Stimulated activated CD4-positive, alpha-beta T cell treated with anti-CD3 and anti-CD28 coated beads, Interleukin-15, amount 100 ng/mL, for 24 hours (primary cell): ENCODE data around the gene C2orf92.
A peak's percentile ranks its signal among the peaks of the same experiment; 100 is the strongest.
"Not testable (repeated sequence)": the region's sequence is repeated elsewhere in the genome, so short reads cannot be mapped to it uniquely, and the experiment has no call there.

ENCODE experiments used
- DNase-seq: peaks from one replicate; pipeline ENCODE4 v3.0.0-alpha.2; 2020

Gene C2orf92

DNA sequence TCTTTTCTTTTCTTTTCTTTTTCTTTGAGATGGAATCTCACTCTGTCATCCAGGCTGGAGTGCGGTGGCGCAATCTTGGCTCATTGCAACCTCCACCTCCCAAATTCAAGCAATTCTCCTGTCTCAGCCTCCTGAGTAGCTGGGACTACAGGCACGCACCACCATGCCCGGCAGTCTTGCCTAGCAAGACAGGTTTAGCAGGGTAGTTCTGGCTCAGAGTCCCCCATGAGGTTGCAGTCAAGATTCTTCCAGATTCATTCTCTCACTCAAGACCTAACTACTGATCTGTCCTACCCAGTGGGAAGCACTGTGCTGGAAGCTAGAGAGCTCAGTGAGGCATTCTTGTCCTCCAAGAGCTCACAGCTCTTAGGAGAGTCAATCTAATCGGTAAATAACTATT, 26.2 kb downstream of the C2orf92 start:
- DNase-seq, result no peak

DNA sequence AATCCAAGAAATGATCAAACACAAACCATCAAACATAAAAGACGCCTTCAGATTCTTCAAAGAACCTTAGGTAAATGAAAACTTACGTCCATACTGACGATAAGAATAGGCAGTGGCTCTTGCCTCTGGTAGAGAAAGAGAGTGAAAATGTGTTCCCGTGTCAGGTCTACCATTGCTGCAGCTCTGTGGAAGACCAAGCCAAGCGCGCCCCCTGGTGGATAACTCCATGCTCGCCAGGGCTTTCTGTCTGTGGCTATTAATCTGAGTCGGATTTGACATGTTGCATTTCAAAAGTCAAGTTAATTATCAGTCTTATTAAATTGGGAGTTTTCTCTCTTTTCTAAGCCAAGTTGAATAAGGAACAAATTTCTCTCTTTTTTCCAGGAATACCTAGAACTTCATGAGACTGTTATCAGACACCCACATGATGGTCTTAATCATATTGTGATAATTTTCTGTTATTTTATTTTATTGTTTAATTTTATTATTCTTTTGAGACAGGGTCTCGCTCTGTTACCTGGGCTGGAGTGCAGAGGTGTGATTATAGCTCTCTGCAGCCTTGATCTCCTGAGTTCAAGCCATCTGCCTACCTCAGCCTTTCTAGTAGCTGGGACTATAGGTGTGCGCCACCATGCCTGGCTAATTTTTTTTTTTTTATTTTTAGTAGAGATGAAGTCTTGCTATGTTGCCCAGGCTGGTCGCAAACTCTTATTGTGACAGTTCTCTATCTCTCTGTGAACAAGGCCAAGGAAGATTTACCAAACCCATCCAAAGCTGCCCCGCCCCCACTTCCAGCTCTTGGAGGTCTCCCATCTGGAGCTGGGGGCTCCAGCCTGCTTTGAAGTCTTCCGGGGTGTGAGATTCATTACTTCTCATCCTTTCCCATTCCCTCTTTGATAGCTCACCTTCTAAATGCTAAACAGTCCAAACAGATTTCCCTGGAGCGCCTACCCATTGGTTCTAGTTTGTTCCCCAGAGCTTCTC, 28.0 kb downstream of the C2orf92 start:
- peak; percentile 95 for DNase-seq

DNA sequence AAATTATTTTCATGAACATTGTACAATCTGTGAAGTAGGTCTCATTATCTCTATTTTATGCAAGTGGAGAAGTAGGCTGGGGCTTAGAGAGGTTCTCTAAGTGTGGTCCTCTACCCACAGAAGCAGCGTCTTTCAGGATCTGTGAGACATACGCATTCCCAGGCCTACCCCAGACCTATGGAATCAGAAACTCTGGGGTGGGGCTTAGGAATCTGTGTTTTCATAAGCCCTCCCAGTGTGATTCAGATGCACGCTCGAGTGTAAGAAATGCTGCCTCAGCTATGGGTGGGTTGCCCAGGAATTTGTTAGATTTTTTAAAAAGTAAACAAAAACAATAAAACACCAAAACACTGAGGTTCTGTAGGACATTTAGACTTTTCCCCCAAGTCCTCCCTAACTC, 29.0 kb downstream of the C2orf92 start:
- DNase-seq, result no peak

DNA sequence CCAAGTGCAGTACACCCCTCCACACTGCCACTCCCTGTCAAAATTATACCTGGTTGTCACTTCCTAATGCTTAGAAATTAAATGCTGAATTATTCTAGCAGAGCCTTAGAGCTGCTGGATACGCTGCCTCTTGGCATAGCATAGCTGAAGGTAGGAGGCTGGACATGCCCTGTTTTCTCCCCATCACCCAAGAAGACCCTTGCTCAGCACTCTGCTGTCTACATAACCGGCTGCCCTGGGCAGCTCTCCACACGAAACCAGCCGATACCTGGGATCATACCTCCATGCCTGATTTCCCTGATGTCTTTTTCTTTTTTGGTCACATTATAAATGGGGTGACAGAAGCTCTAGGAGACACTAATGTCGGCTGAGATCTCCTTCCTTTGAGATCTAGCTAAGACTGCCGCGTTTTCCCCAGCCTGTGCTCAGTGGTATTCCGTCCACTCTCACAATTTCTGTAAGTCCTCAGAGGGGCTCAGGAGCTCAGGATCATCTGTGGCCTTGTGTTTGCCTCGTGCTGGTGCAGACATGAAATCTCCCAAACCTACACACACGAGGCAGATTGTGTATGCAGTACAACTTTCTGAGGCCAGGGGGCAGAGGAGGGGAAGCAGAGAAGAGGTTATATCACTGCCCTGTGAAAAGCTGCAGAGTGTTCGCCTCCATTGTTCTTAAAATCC, 30.4 kb downstream of the C2orf92 start:
- peak; percentile 75 for DNase-seq

DNA sequence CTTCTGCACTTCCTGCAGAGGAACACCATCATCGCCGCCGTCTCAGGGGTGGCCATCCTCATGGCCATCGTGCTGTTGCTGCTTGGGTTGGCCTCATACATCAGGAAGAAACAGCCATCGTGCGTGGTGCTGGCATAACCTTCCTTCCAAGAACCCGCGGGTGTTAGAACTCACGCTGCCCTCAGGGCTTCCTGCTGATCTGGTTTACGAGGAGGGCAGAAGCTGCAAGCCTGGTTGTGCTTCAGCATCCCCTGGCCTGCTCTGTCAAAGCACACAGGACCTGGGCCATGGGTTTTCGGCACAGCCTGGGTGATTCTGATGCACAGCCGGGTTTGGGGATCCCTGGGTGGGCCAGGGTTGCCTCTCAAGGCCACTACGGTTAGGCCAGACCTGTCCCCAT, 31.7 kb downstream of the C2orf92 start:
- DNase-seq, result no peak

DNA sequence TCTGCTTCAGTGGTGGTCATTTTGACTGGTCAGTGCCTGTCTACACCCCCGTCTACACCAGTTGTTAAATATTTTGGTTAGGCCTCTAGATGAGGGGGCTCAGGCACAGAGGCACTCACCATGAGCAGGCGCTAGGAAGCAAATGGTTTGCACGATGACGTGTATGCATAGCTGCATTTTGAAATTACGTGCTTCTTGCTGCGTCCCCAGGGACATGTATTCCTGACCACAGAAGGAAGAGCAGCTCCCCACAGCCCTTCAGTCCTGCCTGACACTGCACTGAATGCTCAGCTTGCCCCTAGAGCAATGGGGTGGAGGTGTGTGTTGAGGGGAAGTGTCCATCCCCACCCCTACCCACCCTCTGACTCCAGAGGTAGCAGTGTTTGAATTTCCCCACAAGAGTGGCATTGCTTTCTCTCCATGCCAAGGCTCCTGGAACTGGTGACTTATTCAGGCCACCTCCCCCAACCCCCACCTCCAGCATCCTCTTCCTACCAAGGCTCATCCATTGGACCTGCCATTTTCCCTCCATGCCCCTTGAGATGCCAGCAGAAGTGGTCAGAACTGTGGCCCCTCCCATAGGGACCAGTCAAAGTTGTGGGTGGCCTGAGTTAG, 32.4 kb downstream of the C2orf92 start:
- DNase-seq, result no peak

DNA sequence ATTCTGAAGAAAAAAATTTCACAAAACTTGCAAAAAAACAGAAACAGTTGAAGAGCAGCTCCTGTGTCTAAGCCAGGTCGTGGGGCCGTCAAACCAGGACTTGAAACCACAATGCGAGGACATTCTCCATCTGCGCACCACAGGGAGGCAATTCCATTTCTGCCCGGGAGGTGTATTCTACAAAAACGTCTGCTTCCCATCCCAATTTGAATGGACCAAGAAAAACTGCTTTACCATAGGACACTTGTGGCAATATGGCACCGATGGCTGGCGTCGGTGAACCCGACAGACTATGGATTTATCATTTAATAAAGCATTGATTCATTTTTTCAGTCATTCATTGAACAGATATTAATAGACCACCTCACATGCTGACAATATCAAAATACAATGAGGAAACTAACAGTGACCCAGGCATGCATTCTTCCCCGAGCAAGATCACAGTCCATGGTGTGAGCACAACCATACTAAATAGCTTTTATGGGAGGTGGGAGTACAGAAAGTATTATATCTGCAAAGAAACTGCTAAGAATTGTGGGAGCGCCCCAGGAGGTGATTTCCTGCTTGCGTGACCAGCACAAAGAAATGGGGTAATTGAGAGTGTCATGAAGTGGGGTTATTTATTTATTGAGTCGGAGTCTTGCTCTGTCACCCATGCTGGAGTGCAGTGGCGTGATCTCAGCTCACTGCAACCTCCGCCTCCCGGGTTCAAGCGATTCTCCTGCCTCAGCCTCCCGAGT, 33.4 kb downstream of the C2orf92 start:
- DNase-seq, result no peak

DNA sequence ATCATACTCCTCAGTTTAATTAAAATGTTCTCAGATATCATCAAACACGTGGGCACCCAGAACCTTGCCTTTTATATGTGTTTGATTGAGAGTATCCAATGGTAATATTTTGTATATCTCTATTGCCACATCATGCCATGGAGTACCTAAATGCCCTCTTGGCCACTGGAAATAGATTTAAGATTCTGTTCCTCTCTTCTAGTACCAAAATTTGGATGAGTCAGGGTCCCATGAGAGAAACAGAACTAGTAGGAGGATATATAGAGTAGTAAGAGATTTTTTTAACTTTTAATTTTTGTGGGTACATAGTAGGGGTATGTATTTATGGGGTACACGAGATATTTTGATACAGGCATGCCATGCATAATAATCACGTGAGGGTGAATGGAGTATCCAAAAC, 34.2 kb downstream of the C2orf92 start:
- no peak for DNase-seq

DNA sequence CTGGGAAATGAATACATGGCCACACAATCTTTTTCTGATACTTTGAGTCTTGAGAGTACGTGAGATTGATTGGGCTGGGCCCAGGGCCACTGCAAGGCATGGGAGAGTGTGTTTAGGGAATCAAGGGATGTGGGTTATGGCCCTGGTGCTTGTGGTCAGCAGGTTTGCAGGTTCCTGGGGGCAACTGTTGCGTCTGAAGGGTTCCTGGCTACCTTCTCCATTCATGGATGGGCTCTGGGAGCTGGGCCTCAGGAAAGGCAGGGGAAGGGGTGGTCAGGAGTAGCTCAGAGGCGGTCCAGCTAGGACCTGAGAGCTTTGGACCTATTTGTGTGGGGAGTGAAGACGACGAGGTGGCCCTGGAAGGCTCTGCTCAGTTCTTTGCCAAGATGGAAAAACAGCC, 35.5 kb downstream of the C2orf92 start:
- DNase-seq, result no peak

DNA sequence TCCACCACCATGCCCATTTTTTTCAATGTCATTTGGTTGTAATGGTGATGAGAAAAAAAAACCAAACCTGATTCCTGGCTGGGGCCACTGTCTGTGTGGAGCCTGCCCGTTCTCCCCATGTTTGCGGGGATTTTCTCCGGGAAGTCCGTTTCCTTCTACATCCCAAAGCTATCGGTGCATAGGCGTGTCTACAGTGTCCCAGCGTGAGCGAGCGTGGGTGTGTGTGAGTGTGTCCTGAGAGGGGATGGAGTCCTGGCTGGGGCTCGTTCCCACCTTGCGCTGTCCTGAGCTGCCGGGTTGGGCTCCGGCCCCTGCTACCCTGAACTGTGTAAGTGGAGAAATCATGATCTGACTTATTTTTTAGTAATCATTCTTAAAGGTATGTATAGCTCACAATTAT, 36.6 kb downstream of the C2orf92 start:
- DNase-seq, result no peak

DNA sequence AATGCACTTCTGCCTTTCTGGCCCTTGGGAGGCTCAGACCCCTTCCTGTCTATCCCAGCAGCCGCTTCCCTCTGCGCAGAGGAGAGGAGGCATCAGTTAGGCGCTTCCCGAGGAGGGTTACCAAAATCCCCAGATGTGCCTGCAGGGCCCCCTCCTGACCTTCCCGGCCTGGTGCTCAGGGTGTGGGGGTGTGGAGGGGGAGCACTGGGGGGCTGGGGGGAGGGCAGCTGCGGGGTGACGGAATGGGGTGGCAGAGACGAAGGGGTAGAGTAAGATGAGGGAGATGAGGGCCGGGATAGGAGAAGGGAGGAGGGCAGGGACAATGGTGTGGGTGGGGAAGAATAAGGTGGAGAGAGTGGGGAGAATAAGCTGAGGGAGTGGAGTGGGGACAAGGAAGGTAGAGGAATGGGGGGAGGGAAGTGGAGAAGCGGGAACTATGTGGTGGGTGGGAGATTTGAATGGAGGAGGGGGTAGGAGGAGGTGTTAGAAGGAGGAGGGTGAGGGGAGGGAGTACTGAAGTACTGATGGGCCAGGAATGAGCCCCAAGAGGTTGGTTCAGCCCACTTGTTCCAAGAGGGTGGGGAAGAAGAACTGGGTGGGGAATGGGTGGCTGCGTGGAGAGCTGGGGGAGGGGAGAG, 37.3 kb downstream of the C2orf92 start:
- DNase-seq, result no peak

DNA sequence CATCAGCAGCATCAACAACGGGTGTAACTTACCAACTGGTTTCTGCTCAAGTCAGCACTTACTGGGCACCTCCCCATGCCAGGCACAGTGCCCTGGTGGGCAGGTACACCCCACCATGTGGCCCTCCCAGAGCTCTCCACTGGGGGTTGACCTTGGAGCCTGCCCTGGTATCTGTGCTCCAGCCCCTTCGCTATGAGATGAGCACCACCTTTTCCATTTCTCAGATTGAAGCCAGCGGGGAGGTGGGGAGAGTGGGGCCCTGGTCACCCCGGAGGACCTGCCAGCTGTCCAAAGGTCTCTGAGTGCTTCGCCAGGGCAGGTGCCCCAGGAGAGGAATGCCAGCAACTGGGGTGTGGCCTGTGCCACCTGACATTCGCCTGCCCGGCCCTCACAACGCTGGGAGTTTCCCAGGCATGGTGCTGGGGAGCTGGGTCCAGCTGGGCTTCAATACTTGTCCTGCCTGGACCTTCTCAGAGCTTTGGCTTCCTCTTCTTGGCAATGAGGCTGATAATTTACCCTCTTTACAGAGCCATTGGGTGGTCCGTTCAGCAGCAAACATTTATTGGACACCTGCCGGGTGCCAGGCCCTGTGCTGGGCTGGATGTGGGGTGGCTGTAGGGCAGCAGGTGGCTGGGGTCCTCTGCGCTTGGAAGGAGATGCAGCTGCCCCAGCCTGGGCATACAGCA, 38.0 kb downstream of the C2orf92 start:
- DNase-seq, result no peak

DNA sequence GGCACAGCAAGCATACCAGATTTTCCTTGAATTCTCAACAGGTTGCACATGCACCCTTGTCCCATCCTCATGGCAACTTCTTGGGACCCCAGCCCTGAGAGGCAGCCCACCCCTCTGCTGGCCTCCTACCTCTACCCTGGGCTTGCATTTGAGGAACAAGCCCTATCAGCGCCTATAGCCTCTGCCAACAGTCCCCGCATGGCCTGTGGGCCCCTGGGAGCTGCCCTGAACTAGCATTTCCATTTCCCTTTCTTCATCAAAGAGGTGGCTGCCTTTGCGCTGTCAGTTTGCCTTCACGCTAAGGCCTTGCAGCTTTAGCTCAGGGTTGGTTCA, 38.5 kb downstream of the C2orf92 start:
- no peak for DNase-seq

DNA sequence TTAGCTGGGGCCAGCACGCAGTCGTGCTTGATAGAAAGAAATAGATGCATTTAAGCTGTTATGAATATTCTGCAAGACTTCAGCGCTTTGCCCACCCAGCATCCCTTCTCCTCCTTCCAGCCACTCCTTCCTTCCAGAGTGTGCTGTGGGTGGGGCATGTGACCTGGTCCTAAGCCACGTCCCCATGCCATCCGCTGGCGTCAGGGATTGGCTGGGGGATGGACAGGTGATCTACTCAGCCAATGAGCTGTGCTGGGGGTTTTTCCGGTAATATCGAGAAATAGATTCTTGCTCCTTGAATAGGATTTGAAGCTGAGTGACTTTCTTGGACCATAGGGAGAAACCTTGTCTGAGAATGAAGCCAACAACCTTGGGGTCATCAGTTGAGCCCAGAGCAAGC, 39.1 kb downstream of the C2orf92 start:
- DNase-seq, result no peak

DNA sequence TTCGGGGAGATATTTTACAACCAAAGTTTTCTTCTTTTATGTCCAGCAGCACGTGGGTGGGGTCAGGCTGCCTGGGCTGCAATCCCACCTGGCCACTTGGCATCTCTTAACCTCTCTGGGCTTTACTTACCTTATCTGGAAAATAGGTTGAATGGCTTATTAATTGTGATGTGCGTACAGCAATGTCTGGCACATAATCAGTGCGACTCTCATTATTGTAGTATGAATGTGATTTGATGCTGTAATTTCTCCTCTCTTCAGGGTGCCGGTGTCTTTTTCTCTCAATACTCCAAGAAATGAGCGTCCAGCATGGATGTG, 41.8 kb downstream of the C2orf92 start:
- DNase-seq, result no peak

DNA sequence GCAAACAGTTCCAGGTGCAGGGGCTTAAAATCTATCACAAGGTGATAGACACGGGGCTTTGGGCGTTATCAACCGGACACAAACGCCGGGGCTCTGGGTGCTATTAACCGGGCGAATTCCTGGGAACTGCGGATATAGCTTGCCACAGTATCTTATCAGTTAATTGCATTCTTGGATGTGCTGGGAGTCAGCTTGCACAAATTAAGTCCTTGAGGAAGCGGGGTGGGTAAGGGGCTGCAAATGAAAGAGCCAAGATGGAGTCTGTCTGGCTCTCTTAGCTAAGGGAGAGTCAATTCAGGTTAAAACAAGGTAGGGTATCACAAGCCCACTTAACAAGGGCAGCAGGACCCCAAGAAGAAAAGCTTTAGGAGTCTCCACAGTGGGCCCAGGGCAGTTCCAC, 42.7 kb downstream of the C2orf92 start:
- DNase-seq, result not testable (repeated sequence)

DNA sequence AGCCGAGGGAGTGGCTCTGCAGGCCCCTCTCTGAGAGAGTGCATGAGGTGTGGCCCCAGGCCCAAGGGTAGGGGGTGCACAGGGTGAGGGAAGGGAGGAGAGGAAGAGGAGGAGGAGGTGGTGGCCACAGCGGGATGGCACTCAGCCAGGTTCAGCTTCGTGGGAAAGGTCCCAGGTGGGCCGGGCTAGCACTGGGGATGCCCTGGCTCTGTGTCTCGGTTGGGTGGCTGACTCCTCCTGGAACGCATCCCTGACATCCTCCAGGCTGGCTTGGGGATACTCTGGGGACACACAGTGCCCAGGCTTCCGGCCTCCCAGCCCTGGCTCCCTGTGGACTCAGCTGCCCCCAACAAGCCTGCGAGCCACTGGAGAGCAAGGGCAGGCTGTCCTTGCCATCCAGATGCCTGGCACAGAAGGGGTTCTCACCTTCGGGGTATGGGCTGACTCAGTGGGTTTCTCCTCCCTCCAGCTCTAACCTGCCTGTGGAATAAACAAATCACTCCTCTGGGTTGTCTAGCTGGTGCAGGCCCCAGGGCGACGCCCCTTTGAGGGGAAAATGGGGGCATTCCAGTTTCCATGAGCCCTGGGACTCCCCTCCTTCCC, 43.3 kb downstream of the C2orf92 start:
- DNase-seq, result peak; percentile 67

DNA sequence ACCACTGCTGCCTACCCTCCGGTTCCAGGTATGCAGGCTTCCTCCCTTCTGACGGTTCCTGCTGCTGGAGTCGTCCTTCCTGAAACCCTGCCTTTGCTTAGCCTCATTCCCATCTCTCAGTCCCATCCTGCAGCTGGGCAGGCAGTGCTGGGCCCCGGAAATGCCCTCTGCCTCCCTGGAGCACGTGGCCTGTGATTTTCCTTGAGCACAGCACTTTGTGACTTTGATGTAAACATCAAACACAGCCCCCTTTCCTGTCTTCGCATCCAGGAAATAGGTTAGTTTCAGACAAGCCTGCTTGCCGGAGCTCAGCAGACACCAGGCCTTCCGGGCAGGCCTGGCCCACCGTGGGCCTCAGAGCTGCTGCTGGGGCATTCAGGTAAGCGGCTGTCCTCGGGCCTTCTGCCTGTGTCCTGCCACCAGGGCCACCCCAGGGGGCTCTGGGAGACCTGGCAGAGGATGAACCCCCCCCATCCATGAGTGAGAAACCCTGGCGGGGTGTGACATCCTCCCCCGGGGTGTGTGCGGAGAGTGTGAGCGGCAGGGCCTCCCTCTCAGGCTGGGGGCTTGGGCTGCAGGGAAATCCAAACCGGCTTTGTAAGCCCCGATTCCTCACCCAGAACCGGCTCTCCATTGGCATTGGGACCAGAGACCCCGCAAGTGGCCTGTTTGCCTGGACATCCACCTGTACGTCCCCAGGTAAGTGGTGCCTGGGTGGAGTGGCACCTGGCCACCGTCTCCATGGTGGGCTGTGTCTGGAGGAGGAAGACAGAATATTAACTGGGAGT, 44.0 kb downstream of the C2orf92 start, which contains the start of gene ZAP70:
Gene ZAP70, plus strand, starts transcription at position 281 of the 788 bp plus-strand sequence. CDS start 10,461 bp downstream, outside the sequence.
- peak; percentile 75 for DNase-seq

DNA sequence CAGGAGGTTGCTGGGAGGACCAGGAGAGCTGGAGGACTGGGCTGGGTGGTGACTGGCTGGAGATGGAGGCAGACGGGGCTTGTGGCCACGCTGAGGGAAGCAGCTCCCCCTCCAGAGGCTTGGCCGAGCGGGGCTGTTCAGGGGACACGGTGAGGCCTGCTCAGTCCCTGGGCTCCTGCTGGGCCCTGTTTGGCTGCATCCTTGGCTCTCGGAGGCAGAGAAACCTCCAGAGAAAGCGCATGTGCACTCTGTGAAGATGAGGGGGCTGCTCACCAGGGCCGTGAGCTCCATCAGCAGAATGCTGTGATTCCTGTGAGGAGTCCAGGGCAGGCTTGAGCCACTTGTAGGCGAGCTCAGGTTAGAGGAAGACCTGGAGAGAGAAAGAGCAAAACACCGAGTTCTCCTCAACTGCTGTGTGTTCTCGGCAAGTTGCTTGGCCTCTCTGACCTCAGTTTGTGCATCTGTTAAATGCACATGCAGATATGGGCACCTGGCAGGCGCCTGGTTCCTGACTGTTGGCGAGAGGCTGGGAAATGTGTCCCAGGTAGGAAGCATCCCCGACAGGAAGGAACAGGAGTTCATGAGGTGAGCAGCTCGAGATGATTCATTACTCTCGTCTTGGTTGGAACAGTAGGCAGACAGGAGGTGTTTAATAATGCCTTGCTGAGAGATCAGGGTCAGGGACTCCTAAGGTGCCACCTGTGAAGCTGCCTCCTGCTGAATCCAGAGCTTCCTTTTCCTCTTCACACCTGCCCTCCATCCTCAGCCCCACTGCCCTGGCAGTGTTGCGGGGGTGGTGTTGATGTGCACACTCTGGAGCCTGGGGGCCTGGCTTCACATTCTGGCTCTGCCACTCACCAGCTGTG, 44.8 kb downstream of the C2orf92 start:
- DNase-seq, result peak; percentile 54
